B cell (primary cell): ENCODE measurements around the gene PCDHB10. TPM values are rescaled to one million over a fixed set of nuclear protein-coding genes. Genes with fewer than 3 reads are reported as not detected.
"Not testable (repeated sequence)": the region's sequence is repeated elsewhere in the genome, so short reads cannot be mapped to it uniquely, and the experiment has no call there.

Experiments used
- ATAC-seq: fragments of 200-7000 bp; cut with Tn5 transposase; one replicate; pipeline ENCODE4 v1.10.0; 2021; ENCODE audit warnings: low read depth, mild to moderate bottlenecking, moderate number of reproducible peaks, moderate library complexity
- CTCF ChIA-PET: fragments of 350-600 bp; sonication (Branson Sonifier 250); formaldehyde crosslinking; loops from one replicate; lab custom pipeline; 2021; ENCODE audit warnings: antibody characterized with exemption, inconsistent platforms; lab: Charles Lee
- POLR2A ChIA-PET: fragments of 350-600 bp; sonication (Branson Sonifier 250); formaldehyde crosslinking; loops from one replicate; lab custom pipeline; 2021; ENCODE audit warnings: antibody characterized with exemption; lab: Charles Lee
- DNase-seq: peaks from one replicate; pipeline ENCODE4 v3.0.0; 2013
- H2AFZ ChIP-seq: 2 replicates; pipeline ENCODE4 v1.6.1; 2012; ENCODE audit warnings: mild to moderate bottlenecking, low read depth, low read length; ENCODE audit not compliant: insufficient read depth, poor library complexity, severe bottlenecking
- H3K27ac ChIP-seq, 2 donors: 1 replicate in 1 of 2; 2 replicates in 1 of 2; pipeline ENCODE4 v1.5.1; 2012 to 2013; ENCODE audit warnings: low read length in 2 of 2, mild to moderate bottlenecking in 2 of 2, moderate library complexity in 1 of 2
- H3K27me3 ChIP-seq, 4 experiments: fragments of 200-600 bp in 1 of 4; sonication (generic) in 1 of 4; replicated peaks in 1 of 4; 1 replicate in 2 of 4; 2 replicates in 2 of 4; pipeline versions ENCODE4 v1.6.1 to v1.7.0; 2013 to 2016; ENCODE audit warnings: low read length in 3 of 4, mild to moderate bottlenecking in 2 of 4, mixed read lengths in 1 of 4, moderate library complexity in 1 of 4; ENCODE audit not compliant: insufficient read depth in 4 of 4, control insufficient read depth in 3 of 4; ENCODE audit errors: control extremely low read depth in 1 of 4
- H3K36me3 ChIP-seq, 2 experiments: replicated peaks in 1 of 2; 1 replicate in 1 of 2; 2 replicates in 1 of 2; pipeline versions ENCODE4 v1.6.1 to v1.7.1; 2013; ENCODE audit warnings: low read length in 1 of 2; ENCODE audit not compliant: insufficient read depth in 2 of 2, control insufficient read depth in 1 of 2; ENCODE audit errors: control extremely low read depth in 1 of 2, extremely low read depth in 1 of 2
- H3K4me1 ChIP-seq, 2 donors: fragments of 200-600 bp in 1 of 2; sonication (generic) in 1 of 2; 1 replicate in 1 of 2; 2 replicates in 1 of 2; pipeline versions ENCODE4 v1.5.1 to v1.6.1; 2013 to 2017; ENCODE audit warnings: low read length in 2 of 2; ENCODE audit not compliant: control insufficient read depth in 2 of 2, insufficient read depth in 2 of 2
- H3K4me2 ChIP-seq: replicated peaks from 2 replicates; pipeline ENCODE3; 2012; ENCODE audit warnings: mild to moderate bottlenecking, low read depth, low read length; ENCODE audit not compliant: poor library complexity, severe bottlenecking
- H3K4me3 ChIP-seq, 5 experiments: fragments of 200-600 bp in 1 of 5; sonication (generic) in 1 of 5; 1 replicate in 3 of 5; 2 replicates in 2 of 5; pipeline versions ENCODE4 v1.5.1 to v1.7.0; 2011 to 2016; ENCODE audit warnings: low read length in 4 of 5, mild to moderate bottlenecking in 4 of 5, low read depth in 2 of 5, control low read depth in 1 of 5, moderate library complexity in 1 of 5; ENCODE audit not compliant: insufficient read depth in 1 of 5; ENCODE audit errors: control extremely low read depth in 1 of 5, extremely low read depth in 1 of 5
- H3K79me2 ChIP-seq: fragments of 200-600 bp; sonication (generic); one replicate; pipeline ENCODE4 v1.6.0; 2016; ENCODE audit warnings: low read length; ENCODE audit not compliant: control insufficient read depth, insufficient read depth
- H3K9ac ChIP-seq: fragments of 200-600 bp; sonication (generic); 2 replicates; pipeline ENCODE4 v1.6.1; 2017; ENCODE audit warnings: mild to moderate bottlenecking, low read length, moderate library complexity
- H3K9me3 ChIP-seq, 3 donors: one replicate each; pipeline versions ENCODE4 v1.6.1 to v1.7.1; 2013; ENCODE audit warnings: low read length in 2 of 3; ENCODE audit not compliant: control insufficient read depth in 2 of 3, insufficient read depth in 1 of 3; ENCODE audit errors: control extremely low read depth in 1 of 3
- H4K20me1 ChIP-seq: 2 replicates; pipeline ENCODE4 v1.6.0; 2012; ENCODE audit warnings: mild to moderate bottlenecking, low read length; ENCODE audit not compliant: insufficient read depth, control insufficient read depth, poor library complexity, severe bottlenecking
- H3K27ac Mint-ChIP-seq: one replicate; pipeline ENCODE4 v1.8.0; 2021; ENCODE audit warnings: mixed read lengths
- H3K27me3 Mint-ChIP-seq: one replicate; pipeline ENCODE4 v1.8.0; 2021; ENCODE audit warnings: mixed read lengths
- H3K4me1 Mint-ChIP-seq: one replicate; pipeline ENCODE4 v1.8.0; 2021; ENCODE audit warnings: mixed read lengths
- H3K4me3 Mint-ChIP-seq: one replicate; pipeline ENCODE4 v1.8.0; 2021; ENCODE audit warnings: mixed read lengths
- H3K9me3 Mint-ChIP-seq: one replicate; pipeline ENCODE4 v1.8.0; 2022; ENCODE audit warnings: mixed read lengths; ENCODE audit not compliant: insufficient read depth
- CTCF ChIP-seq: fragments of 200-600 bp; IDR thresholded peaks from one replicate; pipeline ENCODE4 v1.8.0; 2022; ENCODE audit warnings: antibody characterized with exemption, mild to moderate bottlenecking
- EZH2 ChIP-seq: IDR thresholded peaks from 2 replicates; pipeline ENCODE4 v1.6.1; 2012; ENCODE audit warnings: borderline replicate concordance, low read depth, mild to moderate bottlenecking, moderate library complexity, low read length; ENCODE audit not compliant: insufficient read depth, poor library complexity, severe bottlenecking
- WGBS: methylation state at CpG from one replicate; pipeline ENCODE4 v1.1.5; 2013; ENCODE audit warnings: missing lambda C conversion rate; ENCODE audit not compliant: insufficient coverage; 5-methylcytosine and 5-hydroxymethylcytosine counted together
- intact Hi-C: fragments of 100-400 bp; cut with micrococcal nuclease; formaldehyde crosslinking; loops from one replicate; pipeline ENCODE4 v1.10.0; 2022
- polyA plus RNA-seq: library from polyadenylated mRNA; depleted of rRNA; stranded (reverse); fragments of >200 nt; gene quantifications from 2 replicates; pipeline ENCODE4 v1.2.3, GENCODE V29; 2012
- total RNA-seq, 2 donors: library from RNA; stranded (reverse); fragments of 120-200 nt in 1 of 2; gene quantifications; 1 replicate in 1 of 2; 2 replicates in 1 of 2; pipeline versions ENCODE4 v1.2.3 to v1.2.4, GENCODE V29; 2013 to 2022

PCDHB10 gene
- total and polyA plus RNA-seq, 2 donors (not counting 1 experiment from before 2014, with no cell fraction given), result not detected

- Histone ChIP-seq H3K4me1 (peaks cover 0 to 4% of the 10 kb centered on the region in 2 donors), H3K27ac (no peak within 1 kb of the TSS), H3K36me3 (no peaks in the 10 kb centered on the region), H3K27me3 (peaks cover 0 to 11% (median 10%) of the 10 kb centered on the region in 4 experiments), H3K4me2 (peak within 1 kb of the TSS; percentile 15), H3K9me3 (peaks cover 0 to 33% (median 7%) of the 10 kb centered on the region in 3 donors), H4K20me1 (no peaks in the 10 kb centered on the region), H3K4me3 (peak within 1 kb of the TSS in 1 of 5 experiments; percentile 14), H2AFZ (peak within 1 kb of the TSS; percentile 33), H3K9ac (no peak within 1 kb of the TSS), H3K79me2 (no peaks in the 10 kb centered on the region)
- intact Hi-C loops, result loop anchor here (10.0 kb wide), 1 partner anchor 378 kb away; no protein-coding TSS in a partner anchor
- H3K27me3 Mint-ChIP-seq, result peaks cover 32% of the 10 kb centered on the region
- H3K9me3 Mint-ChIP-seq, result no peaks in the 10 kb centered on the region
- WGBS, result 27% methylated on average over 7 of the region's 9 CpGs
- ATAC-seq, result no peak
- TF ChIP-seq CTCF (peak; percentile 47), EZH2 (no peak)
- peak within 1 kb of the TSS; percentile 46 for H3K4me3 Mint-ChIP-seq
- H3K4me1 Mint-ChIP-seq, result peaks cover 5% of the 10 kb centered on the region
- no peak within 1 kb of the TSS for H3K27ac Mint-ChIP-seq
- peak; percentile 19 for DNase-seq
- CTCF ChIA-PET, result interaction anchor here (0.7 to 2.0 kb wide), 3 partner anchors 377 to 382 kb away, joined by 3 to 6 read pairs (median 4); no protein-coding TSS in a partner anchor
- POLR2A ChIA-PET, result no interaction called here
Observed at GRCh38 chr5:141186897-141187512, 5.1 kb upstream of the PCDHB10 start, which contains the start of gene PCDHB9. Gene PCDHB9, plus strand, starts transcription at chr5:141187161. Its CDS starts 158 bp downstream, at chr5:141187319.

- CTCF ChIA-PET, result interaction anchor here (1.6 kb wide), 1 partner anchor 378 kb away, joined by 4 read pairs; no protein-coding TSS in a partner anchor
- H3K79me2 ChIP-seq, H3K9me3 Mint-ChIP-seq, H3K27ac ChIP-seq, H3K4me3 Mint-ChIP-seq, H3K4me1 Mint-ChIP-seq, H3K4me2 ChIP-seq, H3K4me1 ChIP-seq, POLR2A ChIA-PET, H3K27ac Mint-ChIP-seq, H3K4me3 ChIP-seq, H4K20me1 ChIP-seq, DNase-seq, H2AFZ ChIP-seq, H3K36me3 ChIP-seq, H3K27me3 ChIP-seq, ATAC-seq, H3K9ac ChIP-seq: not testable (repeated sequence)
- WGBS, result 53% methylated on average over 11 of the region's 37 CpGs
- H3K27me3 Mint-ChIP-seq, result peaks cover 26% of the 10 kb centered on the region
- H3K9me3 ChIP-seq, result peaks cover 0 to 24% (median 6%) of the 10 kb centered on the region in 3 donors
- intact Hi-C loops, result loop anchor here (10.0 kb wide), 1 partner anchor 376 kb away; no protein-coding TSS in a partner anchor
Observed at GRCh38 chr5:141188682-141189081, 3.5 kb upstream of the PCDHB10 start.

- intact Hi-C loops, result loop anchor here (10.0 kb wide), 1 partner anchor 376 kb away; no protein-coding TSS in a partner anchor
Observed at GRCh38 chr5:141189131-141189530, 3.0 kb upstream of the PCDHB10 start.

More at GRCh38 chr5:141189131-141189530, 3.0 kb upstream of the PCDHB10 start:
- H3K27ac ChIP-seq, H3K4me2 ChIP-seq, H2AFZ ChIP-seq, H3K36me3 ChIP-seq, POLR2A ChIA-PET, H3K79me2 ChIP-seq, H3K4me3 ChIP-seq, ATAC-seq, H3K9me3 Mint-ChIP-seq, H3K4me3 Mint-ChIP-seq, CTCF ChIA-PET, H3K4me1 ChIP-seq, DNase-seq, H3K27ac Mint-ChIP-seq, H3K4me1 Mint-ChIP-seq, H4K20me1 ChIP-seq, H3K9ac ChIP-seq, H3K27me3 ChIP-seq: not testable (repeated sequence)
- WGBS, result 53% methylated on average over 8 of the region's 35 CpGs
- peaks cover 0 to 22% (median 6%) of the 10 kb centered on the region in 3 donors for H3K9me3 ChIP-seq
- peaks cover 25% of the 10 kb centered on the region for H3K27me3 Mint-ChIP-seq
